ENCODE results near the gene SLA2.

The SLA2 gene

GRCh38 chr20:36663031-36663430 is 17.0 kb upstream of the SLA2 start:
- 0 out of 2 replicates have a peak, but pooled peaks cover 2% of the 10 kb centered on the region for H3F3A ChIP-seq (ENCODE audit: insufficient read depth)
- no peaks in the 10 kb centered on the region for H3K9me2 ChIP-seq (replicated peaks; ENCODE audit: insufficient read depth, low read length)
- H3K9me3 ChIP-seq (ENCODE audit: insufficient read depth, low read length), result no peaks in the 10 kb centered on the region
- H3K27ac ChIP-seq (ENCODE audit: low read depth, low read length), result no peak overlapping the region
- H4K20me1 ChIP-seq (ENCODE audit: low read depth, low read length), result no peaks in the 10 kb centered on the region
- H3K27me3 ChIP-seq (ENCODE audit: low read length), result no peaks in the 10 kb centered on the region
- no peak overlapping the region for H3K9ac ChIP-seq (ENCODE audit: low read length)
- H3K36me3 ChIP-seq (ENCODE audit: low read length), result no peaks in the 10 kb centered on the region
- H3K4me2 ChIP-seq (ENCODE audit: low read depth, low read length, poor library complexity, severe bottlenecking), result no peak overlapping the region
- H3K79me2 ChIP-seq (ENCODE audit: insufficient read depth, low read length), result no peaks in the 10 kb centered on the region
- TF ChIP-seq CTCF (IDR thresholded peaks at IDR 0.05; ENCODE audit: insufficient read depth, low read length, poor library complexity, severe bottlenecking) (no peak), EZH2phosphoT487 (conservative IDR thresholded peaks at IDR 0.05; ENCODE audit: low read length) (no peak)
- H3K4me3 ChIP-seq (ENCODE audit: insufficient read depth, low read length, poor library complexity, severe bottlenecking), result no peak overlapping the region
- no peak overlapping the region for H2AFZ ChIP-seq (ENCODE audit: low read depth, low read length, severe bottlenecking)

DNA sequence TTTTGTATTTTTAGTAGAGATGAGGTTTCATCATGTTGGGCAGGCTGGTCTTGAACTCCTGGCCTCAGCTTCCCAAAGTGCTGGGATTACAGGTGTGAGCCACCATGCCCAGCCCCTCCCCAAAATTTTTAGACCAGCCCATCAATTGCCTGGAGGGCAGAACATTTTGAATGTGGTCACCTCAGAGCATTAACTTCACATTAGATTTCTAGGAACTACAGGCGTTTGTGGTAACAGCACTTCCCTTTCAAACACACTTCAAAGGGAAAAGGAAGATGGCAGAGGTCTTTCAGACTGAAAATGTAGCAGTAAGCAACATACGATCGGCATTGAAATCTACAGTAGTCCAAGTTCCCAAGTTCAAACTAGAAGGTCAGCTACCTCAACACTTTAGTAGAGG is 12.3 kb upstream of the SLA2 start:
- no peaks in the 10 kb centered on the region for H3K36me3 ChIP-seq (ENCODE audit: low read length)
- H3K4me2 ChIP-seq (ENCODE audit: low read depth, low read length, poor library complexity, severe bottlenecking), result no peak overlapping the region
- no peak overlapping the region for H3K9ac ChIP-seq (ENCODE audit: low read length)
- H4K20me1 ChIP-seq (ENCODE audit: low read depth, low read length), result no peaks in the 10 kb centered on the region
- H3K9me2 ChIP-seq (replicated peaks; ENCODE audit: insufficient read depth, low read length), result no peaks in the 10 kb centered on the region
- H3K79me2 ChIP-seq (ENCODE audit: insufficient read depth, low read length), result no peaks in the 10 kb centered on the region
- H3F3A ChIP-seq (ENCODE audit: insufficient read depth), result 0 out of 2 replicates have a peak, but pooled peaks cover 2% of the 10 kb centered on the region
- H3K27me3 ChIP-seq (ENCODE audit: low read length), result no peaks in the 10 kb centered on the region
- H3K27ac ChIP-seq (ENCODE audit: low read depth, low read length), result no peak overlapping the region
- TF ChIP-seq EZH2phosphoT487 (conservative IDR thresholded peaks at IDR 0.05; ENCODE audit: low read length), result no peak
- TF ChIP-seq CTCF (IDR thresholded peaks at IDR 0.05; ENCODE audit: insufficient read depth, low read length, poor library complexity, severe bottlenecking), result no peak
- no peak overlapping the region for H2AFZ ChIP-seq (ENCODE audit: low read depth, low read length, severe bottlenecking)
- H3K4me3 ChIP-seq (ENCODE audit: insufficient read depth, low read length, poor library complexity, severe bottlenecking), result no peak overlapping the region
- no peaks in the 10 kb centered on the region for H3K9me3 ChIP-seq (ENCODE audit: insufficient read depth, low read length)

- Histone ChIP-seq H3K9ac (ENCODE audit: low read length) (no peak overlapping the region), H3K9me3 (ENCODE audit: insufficient read depth, low read length) (no peaks in the 10 kb centered on the region), H3K36me3 (ENCODE audit: low read length) (no peaks in the 10 kb centered on the region), H3K9me2 (replicated peaks; ENCODE audit: insufficient read depth, low read length) (no peaks in the 10 kb centered on the region), H3K27ac (ENCODE audit: low read depth, low read length) (no peak overlapping the region), H3K79me2 (ENCODE audit: insufficient read depth, low read length) (no peaks in the 10 kb centered on the region), H3K27me3 (ENCODE audit: low read length) (no peaks in the 10 kb centered on the region), H3K4me3 (ENCODE audit: insufficient read depth, low read length, poor library complexity, severe bottlenecking) (no peak overlapping the region), H3F3A (ENCODE audit: insufficient read depth) (no peaks in the 10 kb centered on the region), H3K4me2 (ENCODE audit: low read depth, low read length, poor library complexity, severe bottlenecking) (no peak overlapping the region), H2AFZ (ENCODE audit: low read depth, low read length, severe bottlenecking) (no peak overlapping the region), H4K20me1 (ENCODE audit: low read depth, low read length) (no peaks in the 10 kb centered on the region)
- TF ChIP-seq CTCF (IDR thresholded peaks at IDR 0.05; ENCODE audit: insufficient read depth, low read length, poor library complexity, severe bottlenecking), result no peak
Measured at GRCh38 chr20:36656733-36657132, 10.7 kb upstream of the SLA2 start.

- H4K20me1 ChIP-seq (ENCODE audit: low read depth, low read length), result no peaks in the 10 kb centered on the region
- H3K9me3 ChIP-seq (ENCODE audit: insufficient read depth, low read length), result no peaks in the 10 kb centered on the region
- no peak overlapping the region for H3K9ac ChIP-seq (ENCODE audit: low read length)
- no peaks in the 10 kb centered on the region for H3K27me3 ChIP-seq (ENCODE audit: low read length)
- no peaks in the 10 kb centered on the region for H3F3A ChIP-seq (ENCODE audit: insufficient read depth)
- H3K36me3 ChIP-seq (ENCODE audit: low read length), result no peaks in the 10 kb centered on the region
- H3K4me3 ChIP-seq (ENCODE audit: insufficient read depth, low read length, poor library complexity, severe bottlenecking), result no peak overlapping the region
- H3K27ac ChIP-seq (ENCODE audit: low read depth, low read length), result no peak overlapping the region
- no peaks in the 10 kb centered on the region for H3K9me2 ChIP-seq (replicated peaks; ENCODE audit: insufficient read depth, low read length)
- TF ChIP-seq EZH2phosphoT487 (conservative IDR thresholded peaks at IDR 0.05; ENCODE audit: low read length) (no peak), CTCF (IDR thresholded peaks at IDR 0.05; ENCODE audit: insufficient read depth, low read length, poor library complexity, severe bottlenecking) (no peak)
- H3K79me2 ChIP-seq (ENCODE audit: insufficient read depth, low read length), result no peaks in the 10 kb centered on the region
- H3K4me2 ChIP-seq (ENCODE audit: low read depth, low read length, poor library complexity, severe bottlenecking), result no peak overlapping the region
- no peak overlapping the region for H2AFZ ChIP-seq (ENCODE audit: low read depth, low read length, severe bottlenecking)
Measured at GRCh38 chr20:36655004-36655403, 9.0 kb upstream of the SLA2 start.

All from SU-DHL-6 (cell line).